Thyroid gland (tissue), 4 donors: Measurements from ENCODE around the gene RHBDF2.
"Not testable (repeated sequence)": the region's sequence is repeated elsewhere in the genome, so short reads cannot be mapped to it uniquely, and the experiment has no call there.

Experiments
- CTCF ChIP-seq, 6 experiments: fragments of 200-600 bp in 3 of 6; fragments of 450-650 bp in 3 of 6; sonication (generic) in 3 of 6; IDR thresholded peaks; one replicate each; pipeline ENCODE4 v1.5.1; 2016 to 2019; ENCODE audit warnings: antibody characterized with exemption in 6 of 6, mild to moderate bottlenecking in 2 of 6, inconsistent platforms in 1 of 6, moderate library complexity in 1 of 6
- POLR2A ChIP-seq, 2 donors: fragments of 450-650 bp; IDR thresholded peaks; one replicate each; pipeline ENCODE4 v1.6.1; 2017; ENCODE audit warnings: antibody characterized with exemption in 2 of 2, mild to moderate bottlenecking in 2 of 2, moderate library complexity in 1 of 2

DNA sequence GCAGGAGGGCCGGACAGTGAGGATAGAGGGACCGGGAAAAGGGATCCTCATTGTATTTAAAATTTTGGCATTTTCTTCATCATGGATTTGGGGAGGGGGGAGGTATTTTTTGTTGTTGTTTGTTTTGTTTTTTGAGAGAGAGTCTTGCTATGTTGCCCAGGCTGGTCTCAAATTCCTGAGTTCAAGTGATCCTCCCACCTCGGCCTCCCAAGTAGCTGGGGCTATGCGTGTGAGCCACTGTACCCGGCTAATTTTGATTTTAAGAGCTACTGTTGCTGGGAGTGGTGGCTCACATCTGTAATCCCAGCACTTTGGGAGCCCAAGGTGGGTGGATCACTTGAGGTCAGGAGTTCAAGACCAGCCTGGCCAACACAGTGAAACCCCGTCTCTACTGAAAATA is 13.1 kb upstream of the RHBDF2 start:
- not testable (repeated sequence) for TF ChIP-seq CTCF, POLR2A (IDR thresholded peaks at IDR 0.05)
